Sigmoid colon (tissue), 4 donors: Measurements from ENCODE around the gene ARMH3.

Source experiments
- CTCF ChIP-seq, 4 experiments: fragments of 450-650 bp in 3 of 4; fragments of 200-600 bp in 1 of 4; IDR thresholded peaks; one replicate each; pipeline ENCODE4 v1.5.1; 2016 to 2019; ENCODE audit warnings: antibody characterized with exemption in 4 of 4, mild to moderate bottlenecking in 3 of 4, moderate library complexity in 2 of 4
- EP300 ChIP-seq, 4 donors: sonication (generic); formaldehyde crosslinking; IDR thresholded peaks; one replicate each; pipeline ENCODE4 v1.6.1; 2017; ENCODE audit warnings: antibody characterized with exemption in 4 of 4
- POLR2A ChIP-seq, 2 donors: fragments of 450-650 bp; IDR thresholded peaks; one replicate each; pipeline ENCODE4 v1.6.1; 2016; ENCODE audit warnings: antibody characterized with exemption in 2 of 2, mild to moderate bottlenecking in 2 of 2, moderate library complexity in 2 of 2
- POLR2AphosphoS5 ChIP-seq, 4 donors: sonication (generic); formaldehyde crosslinking; IDR thresholded peaks; one replicate each; pipeline ENCODE4 v1.6.1; 2017; ENCODE audit warnings: antibody characterized with exemption in 4 of 4

DNA sequence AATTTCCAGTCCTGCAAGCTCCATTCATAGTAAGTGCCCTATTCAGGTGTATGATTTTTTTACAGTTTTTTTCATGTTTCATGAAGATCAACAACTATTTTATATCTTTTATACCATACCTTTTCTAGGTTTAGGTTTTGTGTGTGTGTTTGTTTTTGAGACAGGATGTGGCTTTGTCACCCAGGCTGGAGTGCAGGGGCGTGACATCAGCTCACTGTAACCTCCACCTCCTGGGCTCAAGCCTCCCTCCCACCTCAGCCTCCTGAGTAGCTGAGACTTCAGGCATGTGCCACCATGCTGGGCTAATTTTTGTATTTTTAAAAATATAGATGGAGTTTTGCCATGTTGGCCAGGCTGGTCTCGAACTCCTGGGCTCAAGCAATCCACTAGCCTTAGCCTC is 35.0 kb downstream of the ARMH3 start:
- TF ChIP-seq POLR2A (IDR thresholded peaks at IDR 0.05), result no peak
- no peak for TF ChIP-seq CTCF (IDR thresholded peaks at IDR 0.05)
- TF ChIP-seq POLR2AphosphoS5 (IDR thresholded peaks at IDR 0.05), result no peak
- TF ChIP-seq EP300 (IDR thresholded peaks at IDR 0.05), result no peak
